ENCODE measurements around the gene IFFO2.
A peak's percentile ranks its signal among the peaks of the same experiment; 100 is the strongest.

Gene IFFO2

GRCh38 chr1:18926315-18927081 is 30.0 kb downstream of the IFFO2 start:
- no peak overlapping the region for H3K4me3 ChIP-seq (ENCODE audit: low read depth, low read length)
- peak; percentile 90 for DNase-seq
- TF ChIP-seq, protein P1, sequence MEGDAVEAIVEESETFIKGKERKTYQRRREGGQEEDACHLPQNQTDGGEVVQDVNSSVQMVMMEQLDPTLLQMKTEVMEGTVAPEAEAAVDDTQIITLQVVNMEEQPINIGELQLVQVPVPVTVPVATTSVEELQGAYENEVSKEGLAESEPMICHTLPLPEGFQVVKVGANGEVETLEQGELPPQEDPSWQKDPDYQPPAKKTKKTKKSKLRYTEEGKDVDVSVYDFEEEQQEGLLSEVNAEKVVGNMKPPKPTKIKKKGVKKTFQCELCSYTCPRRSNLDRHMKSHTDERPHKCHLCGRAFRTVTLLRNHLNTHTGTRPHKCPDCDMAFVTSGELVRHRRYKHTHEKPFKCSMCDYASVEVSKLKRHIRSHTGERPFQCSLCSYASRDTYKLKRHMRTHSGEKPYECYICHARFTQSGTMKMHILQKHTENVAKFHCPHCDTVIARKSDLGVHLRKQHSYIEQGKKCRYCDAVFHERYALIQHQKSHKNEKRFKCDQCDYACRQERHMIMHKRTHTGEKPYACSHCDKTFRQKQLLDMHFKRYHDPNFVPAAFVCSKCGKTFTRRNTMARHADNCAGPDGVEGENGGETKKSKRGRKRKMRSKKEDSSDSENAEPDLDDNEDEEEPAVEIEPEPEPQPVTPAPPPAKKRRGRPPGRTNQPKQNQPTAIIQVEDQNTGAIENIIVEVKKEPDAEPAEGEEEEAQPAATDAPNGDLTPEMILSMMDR (IDR thresholded peaks at IDR 0.05; ENCODE audit: low read depth, low read length, missing control alignments), result no peak
- in situ Hi-C loops (cut with HindIII; ENCODE audit: low pct_ligation_motif_present, low sequenced_read_pairs), result no loop called here
- H3K36me3 ChIP-seq (replicated peaks), result no peaks in the 10 kb centered on the region
- H3K27me3 ChIP-seq (replicated peaks), result no peaks in the 10 kb centered on the region
- H3K27ac ChIP-seq, result peak overlapping the region; percentile 69

GRCh38 chr1:18925279-18925678 is 31.2 kb downstream of the IFFO2 start:
- no peak overlapping the region for H3K27ac ChIP-seq
- H3K27me3 ChIP-seq (replicated peaks), result no peaks in the 10 kb centered on the region
- no peaks in the 10 kb centered on the region for H3K36me3 ChIP-seq (replicated peaks)
- no peak overlapping the region for H3K4me3 ChIP-seq (ENCODE audit: low read depth, low read length)
- TF ChIP-seq, protein P1 (IDR thresholded peaks at IDR 0.05; ENCODE audit: low read depth, low read length, missing control alignments), result no peak
- in situ Hi-C loops (cut with HindIII; ENCODE audit: low pct_ligation_motif_present, low sequenced_read_pairs), result no loop called here
- DNase-seq, result no peak

- H3K36me3 ChIP-seq (replicated peaks), result no peaks in the 10 kb centered on the region
- no peak overlapping the region for H3K4me3 ChIP-seq (ENCODE audit: low read depth, low read length)
- in situ Hi-C loops (cut with HindIII; ENCODE audit: low pct_ligation_motif_present, low sequenced_read_pairs), result no loop called here
- H3K27ac ChIP-seq, result no peak overlapping the region
- TF ChIP-seq, protein P1 (IDR thresholded peaks at IDR 0.05; ENCODE audit: low read depth, low read length, missing control alignments), result no peak
- DNase-seq, result no peak
- no peaks in the 10 kb centered on the region for H3K27me3 ChIP-seq (replicated peaks)
Measured at GRCh38 chr1:18924221-18924691, 32.2 kb downstream of the IFFO2 start.

DNA sequence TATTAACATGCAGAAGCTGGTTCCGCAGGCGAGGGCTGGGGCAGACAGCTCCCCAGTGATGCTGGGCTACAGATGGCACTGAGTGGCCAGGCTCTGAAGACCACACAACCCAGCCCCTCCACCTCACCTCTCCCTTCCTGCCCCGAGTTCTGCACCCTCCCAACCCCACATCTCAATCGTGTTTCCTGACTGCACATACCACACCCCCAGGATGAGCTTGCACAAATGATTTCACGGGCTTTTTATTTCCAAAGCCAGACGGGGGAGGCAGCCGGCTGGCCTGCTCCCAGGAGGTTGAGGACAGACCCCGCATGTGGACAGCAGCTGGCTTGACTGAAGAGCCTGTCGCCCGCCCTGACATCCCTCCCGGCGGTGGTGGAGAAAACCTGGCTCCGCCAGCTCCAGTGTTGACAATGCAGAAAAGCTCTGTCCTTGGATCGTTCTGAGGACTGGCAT is 32.7 kb downstream of the IFFO2 start:
- TF ChIP-seq, protein P1 (IDR thresholded peaks at IDR 0.05; ENCODE audit: low read depth, low read length, missing control alignments), result no peak
- in situ Hi-C loops (cut with HindIII; ENCODE audit: low pct_ligation_motif_present, low sequenced_read_pairs), result no loop called here

GRCh38 chr1:18922848-18923755 is 33.4 kb downstream of the IFFO2 start:
- TF ChIP-seq, protein P1 (IDR thresholded peaks at IDR 0.05; ENCODE audit: low read depth, low read length, missing control alignments), result no peak
- peak overlapping the region; percentile 44 for H3K27ac ChIP-seq
- H3K4me3 ChIP-seq (ENCODE audit: low read depth, low read length), result no peak overlapping the region

More for the DNA sequence above, 32.7 kb downstream of the IFFO2 start:
- H3K36me3 ChIP-seq (replicated peaks), result no peaks in the 10 kb centered on the region
- no peaks in the 10 kb centered on the region for H3K27me3 ChIP-seq (replicated peaks)
- no peak overlapping the region for H3K27ac ChIP-seq
- no peak overlapping the region for H3K4me3 ChIP-seq (ENCODE audit: low read depth, low read length)
- no peak for DNase-seq

More at GRCh38 chr1:18922848-18923755, 33.4 kb downstream of the IFFO2 start:
- H3K36me3 ChIP-seq (replicated peaks), result no peaks in the 10 kb centered on the region
- H3K27me3 ChIP-seq (replicated peaks), result no peaks in the 10 kb centered on the region
- in situ Hi-C loops (cut with HindIII; ENCODE audit: low pct_ligation_motif_present, low sequenced_read_pairs), result no loop called here
- no peak for DNase-seq
